Mesothelial cell of epicardium (in vitro differentiated cells): ENCODE measurements around the gene GRK2. TPM values are rescaled to one million over a fixed set of nuclear protein-coding genes. Genes with fewer than 3 reads are reported as not detected.
A peak's percentile ranks its signal among the peaks of the same experiment; 100 is the strongest.
"Not testable (repeated sequence)": the region's sequence is repeated elsewhere in the genome, so short reads cannot be mapped to it uniquely, and the experiment has no call there.

ENCODE experiments used
- DNase-seq, 2 experiments: peaks; one replicate each; pipeline ENCODE4 v3.0.0; 2021; ENCODE audit warnings: low spot score in 2 of 2; ENCODE audit not compliant: unreplicated experiment in 2 of 2
- H3K27ac Mint-ChIP-seq: 2 replicates; pipeline ENCODE4 v1.8.0; 2021; ENCODE audit warnings: mixed read lengths
- H3K27me3 Mint-ChIP-seq: 2 replicates; pipeline ENCODE4 v1.8.0; 2021; ENCODE audit warnings: low read depth, mixed read lengths
- H3K36me3 Mint-ChIP-seq: 2 replicates; pipeline ENCODE4 v1.8.0; 2021; ENCODE audit warnings: mixed read lengths
- H3K4me1 Mint-ChIP-seq: 2 replicates; pipeline ENCODE4 v1.8.0; 2021; ENCODE audit warnings: mixed read lengths
- H3K4me3 Mint-ChIP-seq: 2 replicates; pipeline ENCODE4 v1.8.0; 2021; ENCODE audit warnings: mild to moderate bottlenecking, moderate library complexity, mixed read lengths
- H3K9me3 Mint-ChIP-seq: 2 replicates; pipeline ENCODE4 v1.8.0; 2021; ENCODE audit warnings: mixed read lengths
- CTCF ChIP-seq: fragments of 200-600 bp; sonication (generic); IDR thresholded peaks from one replicate; pipeline ENCODE4 v1.5.0; 2021; ENCODE audit warnings: antibody characterized with exemption; ENCODE audit not compliant: unreplicated experiment
- total RNA-seq: library from RNA; stranded (reverse); gene quantifications from 3 replicates; pipeline ENCODE4 v1.2.1, GENCODE V29; 2021

The GRK2 gene
- total RNA-seq, 1 donor from 2014 or later = 46.4 TPM

DNA sequence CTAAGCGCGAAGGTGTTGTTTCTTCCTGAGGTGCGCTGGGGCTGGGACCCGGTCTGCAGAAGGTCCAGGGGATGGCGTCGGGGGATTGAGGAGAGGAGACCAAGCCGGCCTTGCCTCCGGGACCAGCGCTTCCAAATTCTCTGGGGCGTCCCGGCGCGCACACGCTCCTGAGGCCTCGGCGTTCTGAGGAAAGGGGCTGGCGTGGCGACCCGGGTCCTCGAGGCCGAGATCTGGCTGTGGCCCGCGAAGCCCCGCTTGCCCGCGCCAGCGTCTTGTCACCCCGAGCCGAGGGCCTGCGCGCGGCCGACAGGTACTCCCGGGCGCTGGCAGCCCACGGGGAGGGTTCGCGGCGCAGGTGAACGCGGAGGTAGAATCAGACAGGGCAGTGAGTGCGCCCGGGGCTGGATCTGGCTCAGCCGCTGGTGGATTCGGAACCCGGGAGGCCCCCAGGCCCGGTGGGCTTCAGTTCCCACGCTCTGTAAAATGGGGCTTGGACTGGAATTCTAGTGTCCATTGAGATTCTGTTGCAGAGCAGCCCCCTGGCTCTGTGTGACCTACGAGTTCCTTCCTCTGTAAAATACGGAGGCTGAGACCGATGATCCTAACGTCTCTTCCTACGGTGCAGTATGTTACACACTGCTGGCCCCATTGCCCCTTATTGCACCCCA is 51.7 kb downstream of the GRK2 start:
- Mint-ChIP-seq H3K27ac (peak overlapping the region; percentile 99), H3K4me1 (peaks cover 10% of the 10 kb centered on the region), H3K27me3 (peaks cover 4% of the 10 kb centered on the region), H3K4me3 (peak overlapping the region; percentile 95), H3K9me3 (no peaks in the 10 kb centered on the region), H3K36me3 (no peaks in the 10 kb centered on the region)
- peak; percentile 34 for TF ChIP-seq CTCF
- no peak for DNase-seq

DNA sequence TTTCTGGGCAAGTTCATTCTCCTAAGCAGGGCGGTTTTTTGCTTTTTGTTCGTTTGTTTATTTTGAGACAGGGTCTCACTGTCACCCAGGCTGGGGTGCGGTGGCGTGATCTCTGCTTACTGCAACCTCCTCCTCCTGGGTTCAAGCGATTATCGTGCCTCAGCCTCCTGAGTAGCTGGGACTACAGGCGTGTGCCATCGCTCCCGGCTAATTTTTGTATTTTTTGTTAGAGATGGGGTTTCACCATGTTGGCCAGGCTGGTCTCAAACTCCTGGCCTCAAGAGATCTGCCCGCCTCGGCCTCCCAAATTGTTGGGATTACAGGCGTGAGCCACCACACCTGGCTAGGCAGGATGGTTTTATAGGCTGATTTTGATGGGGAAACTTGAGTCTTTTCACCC is 52.6 kb downstream of the GRK2 start:
- not testable (repeated sequence) for H3K9me3 Mint-ChIP-seq, H3K4me1 Mint-ChIP-seq, H3K27me3 Mint-ChIP-seq, H3K36me3 Mint-ChIP-seq, DNase-seq, H3K27ac Mint-ChIP-seq
- H3K4me3 Mint-ChIP-seq = peak overlapping the region; percentile 95

DNA sequence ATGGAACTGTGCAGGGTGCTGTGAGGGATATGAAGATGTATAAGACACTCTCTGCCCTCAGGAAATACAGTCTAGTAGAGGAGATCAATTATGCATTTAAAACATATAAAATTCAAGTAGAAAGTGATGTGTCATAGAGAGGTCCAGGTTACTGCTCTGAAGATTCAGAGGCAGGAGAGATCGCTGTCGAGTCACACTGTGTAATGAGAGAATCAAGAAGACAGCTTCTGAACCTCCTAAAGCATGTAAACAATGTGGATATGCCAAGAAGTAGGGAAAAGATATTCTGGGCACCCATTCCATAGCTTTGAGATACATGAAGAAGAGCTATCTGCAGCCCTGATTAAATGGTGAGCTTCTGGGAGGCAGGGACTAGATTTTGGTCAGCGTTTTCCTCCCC is 53.7 kb downstream of the GRK2 start:
- Mint-ChIP-seq H3K27me3 (peaks cover 4% of the 10 kb centered on the region), H3K4me3 (no peak overlapping the region), H3K4me1 (peaks cover 10% of the 10 kb centered on the region), H3K9me3 (no peaks in the 10 kb centered on the region), H3K36me3 (peaks cover 2% of the 10 kb centered on the region), H3K27ac (no peak overlapping the region)
- no peak for TF ChIP-seq CTCF
- DNase-seq = no peak

GRCh38 chr11:67320691-67321090 is 54.4 kb downstream of the GRK2 start:
- Mint-ChIP-seq H3K36me3 (peaks cover 2% of the 10 kb centered on the region), H3K9me3 (no peaks in the 10 kb centered on the region), H3K27ac (no peak overlapping the region), H3K4me1 (peaks cover 10% of the 10 kb centered on the region), H3K4me3 (no peak overlapping the region), H3K27me3 (peaks cover 4% of the 10 kb centered on the region)
- DNase-seq = no peak
- TF ChIP-seq CTCF = no peak

DNA sequence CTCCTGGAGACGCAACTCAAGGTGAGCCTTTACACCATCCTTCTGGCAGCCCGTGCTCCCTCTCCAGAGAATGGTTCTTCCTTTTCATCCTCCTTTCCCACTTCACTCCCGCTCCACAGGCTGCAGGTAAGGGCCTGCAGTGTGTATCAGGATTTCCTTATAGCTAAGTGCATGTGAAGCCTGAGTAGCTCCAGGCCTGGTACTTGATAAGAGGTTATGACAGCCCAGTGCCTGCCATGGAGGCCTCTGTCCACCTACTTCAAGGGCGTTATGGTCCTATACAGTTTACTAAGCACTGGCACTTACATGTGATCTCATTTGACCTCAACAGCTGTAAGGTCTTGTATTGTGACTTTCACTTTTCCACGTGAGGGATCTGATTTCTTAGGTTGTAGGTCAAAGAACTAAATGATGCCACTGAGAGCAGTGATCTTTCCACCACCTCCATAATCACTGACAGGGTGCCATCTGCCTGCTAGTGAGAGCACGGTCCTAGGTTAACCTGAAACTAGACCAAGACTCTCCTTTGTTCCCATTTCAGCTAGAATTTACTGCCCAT is 55.1 kb downstream of the GRK2 start:
- no peak overlapping the region for H3K4me3 Mint-ChIP-seq
- peaks cover 4% of the 10 kb centered on the region for H3K27me3 Mint-ChIP-seq
- no peak for DNase-seq
- H3K4me1 Mint-ChIP-seq = peaks cover 10% of the 10 kb centered on the region
- no peak for TF ChIP-seq CTCF
- H3K9me3 Mint-ChIP-seq = no peaks in the 10 kb centered on the region
- peaks cover 6% of the 10 kb centered on the region for H3K36me3 Mint-ChIP-seq
- H3K27ac Mint-ChIP-seq = no peak overlapping the region

GRCh38 chr11:67322049-67322448 is 55.8 kb downstream of the GRK2 start:
- Mint-ChIP-seq H3K27me3 (peaks cover 4% of the 10 kb centered on the region), H3K9me3 (no peaks in the 10 kb centered on the region), H3K27ac (no peak overlapping the region), H3K4me1 (peaks cover 7% of the 10 kb centered on the region), H3K4me3 (no peak overlapping the region), H3K36me3 (peaks cover 6% of the 10 kb centered on the region)
- TF ChIP-seq CTCF = no peak
- DNase-seq = no peak
